ENCODE data around the gene IFITM1.

Gene IFITM1

GRCh38 chr11:296171-297050, 17.4 kb upstream of the IFITM1 start:
- ATAC-seq (no peak), DNase-seq (no peak)
- Mint-ChIP-seq H3K36me3 (ENCODE audit: low read depth) (peaks cover 2% of the 10 kb centered on the region), H3K27ac (no peak overlapping the region), H3K4me3 (no peak overlapping the region), H3K27me3 (peaks cover 12% of the 10 kb centered on the region), H3K4me1 (peaks cover 28% of the 10 kb centered on the region), H3K9me3 (no peaks in the 10 kb centered on the region)

- ATAC-seq: peak; percentile 29
- H3K4me1 Mint-ChIP-seq: peaks cover 26% of the 10 kb centered on the region
- no peaks in the 10 kb centered on the region for H3K36me3 Mint-ChIP-seq (ENCODE audit: low read depth)
- no peaks in the 10 kb centered on the region for H3K9me3 Mint-ChIP-seq
- peak overlapping the region; percentile 57 for H3K4me3 Mint-ChIP-seq
- DNase-seq: no peak
- H3K27me3 Mint-ChIP-seq: peaks cover 14% of the 10 kb centered on the region
- H3K27ac Mint-ChIP-seq: peak overlapping the region; percentile 74
These were observed 16.7 kb upstream of the IFITM1 start for GRCh38 chr11:297051-297585.

- H3K27me3 Mint-ChIP-seq: peaks cover 15% of the 10 kb centered on the region
- peak overlapping the region; percentile 57 for H3K4me3 Mint-ChIP-seq
- no peaks in the 10 kb centered on the region for H3K9me3 Mint-ChIP-seq
- DNase-seq (peak; percentile 48), ATAC-seq (peak; percentile 57)
- H3K4me1 Mint-ChIP-seq: peaks cover 32% of the 10 kb centered on the region
- no peaks in the 10 kb centered on the region for H3K36me3 Mint-ChIP-seq (ENCODE audit: low read depth)
- H3K27ac Mint-ChIP-seq: peak overlapping the region; percentile 74
These were observed 16.0 kb upstream of the IFITM1 start for GRCh38 chr11:297586-298405.

- H3K27me3 Mint-ChIP-seq: peaks cover 17% of the 10 kb centered on the region
- no peaks in the 10 kb centered on the region for H3K9me3 Mint-ChIP-seq
- H3K4me3 Mint-ChIP-seq: no peak overlapping the region
- H3K36me3 Mint-ChIP-seq (ENCODE audit: low read depth): no peaks in the 10 kb centered on the region
- peak; percentile 2 for ATAC-seq
- H3K4me1 Mint-ChIP-seq: peaks cover 40% of the 10 kb centered on the region
- DNase-seq: no peak
- peak overlapping the region; percentile 46 for H3K27ac Mint-ChIP-seq
These were observed 15.3 kb upstream of the IFITM1 start for GRCh38 chr11:298406-299065.

- no peak for DNase-seq
- H3K4me3 Mint-ChIP-seq: no peak within 1 kb of the TSS
These were observed 14.6 kb upstream of the IFITM1 start, which contains the start of gene IFITM5 for GRCh38 chr11:299081-299891. TSS of gene IFITM5 (minus strand) at chr11:299526. CDS start at chr11:299490, 36 bp downstream.

GRCh38 chr11:299951-300735, 13.7 kb upstream of the IFITM1 start:
- ATAC-seq (peak; percentile 5), DNase-seq (peak; percentile 44)
- Mint-ChIP-seq H3K9me3 (no peaks in the 10 kb centered on the region), H3K36me3 (ENCODE audit: low read depth) (no peaks in the 10 kb centered on the region), H3K27ac (peak overlapping the region; percentile 19), H3K4me3 (no peak overlapping the region), H3K27me3 (peaks cover 17% of the 10 kb centered on the region), H3K4me1 (peaks cover 50% of the 10 kb centered on the region)

More at GRCh38 chr11:299081-299891, 14.6 kb upstream of the IFITM1 start, which contains the start of gene IFITM5:
- Mint-ChIP-seq H3K27me3 (peaks cover 17% of the 10 kb centered on the region), H3K4me1 (peaks cover 45% of the 10 kb centered on the region), H3K36me3 (ENCODE audit: low read depth) (no peaks in the 10 kb centered on the region), H3K27ac (peak within 1 kb of the TSS; percentile 19), H3K9me3 (no peaks in the 10 kb centered on the region)
- ATAC-seq: no peak

GRCh38 chr11:303363-303762, 10.5 kb upstream of the IFITM1 start:
- Mint-ChIP-seq H3K27me3 (peaks cover 17% of the 10 kb centered on the region), H3K4me1 (peaks cover 49% of the 10 kb centered on the region), H3K9me3 (no peaks in the 10 kb centered on the region), H3K36me3 (ENCODE audit: low read depth) (no peaks in the 10 kb centered on the region), H3K4me3 (no peak overlapping the region), H3K27ac (no peak overlapping the region)
- ATAC-seq: no peak
- DNase-seq: peak; percentile 43

- peaks cover 17% of the 10 kb centered on the region for H3K27me3 Mint-ChIP-seq
- peaks cover 46% of the 10 kb centered on the region for H3K4me1 Mint-ChIP-seq
- H3K4me3 Mint-ChIP-seq: no peak overlapping the region
- DNase-seq (no peak), ATAC-seq (no peak)
- H3K27ac Mint-ChIP-seq: no peak overlapping the region
- H3K9me3 Mint-ChIP-seq: no peaks in the 10 kb centered on the region
- H3K36me3 Mint-ChIP-seq (ENCODE audit: low read depth): peaks cover 1% of the 10 kb centered on the region
These were observed 9.8 kb upstream of the IFITM1 start for GRCh38 chr11:304061-304506.

GRCh38 chr11:304915-305843, 8.7 kb upstream of the IFITM1 start:
- Mint-ChIP-seq H3K9me3 (no peaks in the 10 kb centered on the region), H3K27me3 (peaks cover 14% of the 10 kb centered on the region), H3K4me3 (no peak overlapping the region), H3K27ac (no peak overlapping the region), H3K4me1 (peaks cover 47% of the 10 kb centered on the region), H3K36me3 (ENCODE audit: low read depth) (peaks cover 9% of the 10 kb centered on the region)
- ATAC-seq (no peak), DNase-seq (peak; percentile 58)

GRCh38 chr11:305844-306211, 8.0 kb upstream of the IFITM1 start:
- DNase-seq: no peak
- Mint-ChIP-seq H3K36me3 (ENCODE audit: low read depth) (peaks cover 9% of the 10 kb centered on the region), H3K9me3 (no peaks in the 10 kb centered on the region), H3K4me3 (no peak overlapping the region), H3K4me1 (peaks cover 42% of the 10 kb centered on the region), H3K27me3 (peaks cover 8% of the 10 kb centered on the region), H3K27ac (no peak overlapping the region)
- ATAC-seq: no peak

GRCh38 chr11:306645-307371, 7.0 kb upstream of the IFITM1 start:
- peaks cover 3% of the 10 kb centered on the region for H3K27me3 Mint-ChIP-seq
- DNase-seq (no peak), ATAC-seq (no peak)
- peak overlapping the region; percentile 90 for H3K4me3 Mint-ChIP-seq
- peaks cover 41% of the 10 kb centered on the region for H3K4me1 Mint-ChIP-seq
- H3K9me3 Mint-ChIP-seq: no peaks in the 10 kb centered on the region
- no peak overlapping the region for H3K27ac Mint-ChIP-seq
- peaks cover 9% of the 10 kb centered on the region for H3K36me3 Mint-ChIP-seq (ENCODE audit: low read depth)

All from activated naive CD8-positive, alpha-beta T cell treated with anti-CD3 and anti-CD28 coated beads, Interleukin-2, amount 50 U/mL, for 24 hours (primary cell).